K562 (cell line): ENCODE results near the gene SMAD3. TPM values are rescaled to one million over a fixed set of nuclear protein-coding genes. Genes with fewer than 3 reads are reported as not detected.

Experiments used
- CBFB ChIP-seq: sonication (generic); formaldehyde crosslinking; IDR thresholded peaks from 2 replicates; pipeline ENCODE4 v1.4.0; 2020; ENCODE audit warnings: mild to moderate bottlenecking, missing genetic modification reagents
- DPF2 ChIP-seq: fragments of 450-650 bp; IDR thresholded peaks from 2 replicates; pipeline ENCODE4 v1.6.1; 2016
- FOXK2 ChIP-seq, 2 experiments: fragments of 450-650 bp; IDR thresholded peaks in 1 of 2; conservative IDR thresholded peaks in 1 of 2; 2 replicates each; pipeline ENCODE4 v1.6.1; 2016; ENCODE audit warnings: low read depth in 2 of 2, mild to moderate bottlenecking in 1 of 2
- GATAD2A ChIP-seq: fragments of 450-650 bp; IDR thresholded peaks from 2 replicates; pipeline ENCODE4 v1.6.1; 2017
- MAFK ChIP-seq: IDR thresholded peaks from 2 replicates; pipeline ENCODE4 v1.6.1; 2011; ENCODE audit warnings: low read length, improper control_type of control experiment
- MIER1 ChIP-seq: fragments of 450-650 bp; IDR thresholded peaks from 2 replicates; pipeline ENCODE4 v1.6.1; 2016; ENCODE audit warnings: antibody characterized with exemption, mild to moderate bottlenecking, low read depth
- NFRKB ChIP-seq: fragments of 450-650 bp; IDR thresholded peaks from 2 replicates; pipeline ENCODE4 v1.6.1; 2016; ENCODE audit warnings: low read depth
- NONO ChIP-seq, 2 experiments: fragments of 200-400 bp in 1 of 2; fragments of 450-650 bp in 1 of 2; formaldehyde crosslinking in 1 of 2; IDR thresholded peaks; 2 replicates each; pipeline ENCODE4 v1.6.1; 2017; ENCODE audit warnings: low read depth in 2 of 2, mild to moderate bottlenecking in 2 of 2, moderate library complexity in 2 of 2, low read length in 1 of 2
- RBM15 ChIP-seq: fragments of 200-400 bp; formaldehyde crosslinking; IDR thresholded peaks from 2 replicates; pipeline ENCODE4 v1.6.1; 2018; ENCODE audit warnings: mild to moderate bottlenecking, low read length, moderate library complexity; ENCODE audit not compliant: insufficient read depth
- RNF2 ChIP-seq: sonication (generic); IDR thresholded peaks from 2 replicates; pipeline ENCODE4 v1.6.1; 2016
- SIN3A ChIP-seq, 2 experiments: fragments of 150-350 bp in 1 of 2; IDR thresholded peaks; 2 replicates each; pipeline ENCODE4 v1.6.1; 2011 to 2016; ENCODE audit warnings: borderline replicate concordance in 2 of 2, low read depth in 2 of 2, low read length in 2 of 2, mild to moderate bottlenecking in 2 of 2, moderate library complexity in 2 of 2; ENCODE audit not compliant: control insufficient read depth in 1 of 2
- SUPT5H ChIP-seq: fragments of 450-650 bp; IDR thresholded peaks from 2 replicates; pipeline ENCODE4 v1.6.1; 2016
- TEAD1 ChIP-seq, 2 experiments: fragments of 450-650 bp in 1 of 2; sonication (generic) in 1 of 2; formaldehyde crosslinking; IDR thresholded peaks; 2 replicates each; pipeline versions ENCODE4 v1.4.0 to v1.8.0; 2020 to 2022; ENCODE audit warnings: mild to moderate bottlenecking in 2 of 2, missing genetic modification reagents in 1 of 2
- ZBTB40 ChIP-seq, 2 experiments: fragments of 450-650 bp in 1 of 2; sonication (generic) in 1 of 2; formaldehyde crosslinking in 1 of 2; IDR thresholded peaks; 2 replicates each; pipeline versions ENCODE4 v1.7.1 to v1.9.0; 2016 to 2022; ENCODE audit warnings: inconsistent platforms in 1 of 2, mild to moderate bottlenecking in 1 of 2, missing genetic modification reagents in 1 of 2
- ZKSCAN3 ChIP-seq: fragments of 250-450 bp; sonication (Bioruptor Pico); IDR thresholded peaks from 2 replicates; pipeline ENCODE4 v1.4.0; 2020
- ZNF140 ChIP-seq: fragments of 250-450 bp; sonication (Bioruptor Pico); IDR thresholded peaks from 2 replicates; pipeline ENCODE4 v1.8.0; 2021; ENCODE audit warnings: moderate library complexity, mild to moderate bottlenecking, inconsistent platforms
- ZNF239 ChIP-seq: fragments of 250-450 bp; sonication (Bioruptor Pico); IDR thresholded peaks from 2 replicates; pipeline ENCODE4 v1.4.0; 2020; ENCODE audit warnings: mild to moderate bottlenecking
- ZNF764 ChIP-seq: fragments of 250-450 bp; sonication (Bioruptor Pico); IDR thresholded peaks from 2 replicates; pipeline ENCODE4 v1.4.0; 2020; ENCODE audit warnings: low read depth, mild to moderate bottlenecking, moderate library complexity
- polyA plus RNA-seq, 8 experiments: library from polyadenylated mRNA; depleted of rRNA in 4 of 8; stranded (reverse) in 5 of 8; unstranded in 3 of 8; fragments of >200 nt; fragmentation: Nextera tagmentation in 2 of 8; fragmentation: Illumina TruSeq in 1 of 8; extraction: Ambion mirVana in 2 of 8; extraction: Trizol in 1 of 8; gene quantifications; 2 replicates each; pipeline versions ENCODE4 v1.2.1 to v1.2.3, GENCODE V29; 2011 to 2014; ENCODE audit warnings: inconsistent platforms in 1 of 8, missing spikeins in 1 of 8
- total RNA-seq, 7 experiments: library from RNA; depleted of rRNA in 6 of 7; stranded (reverse); fragments of >200 nt in 6 of 7; fragmentation: Illumina TruSeq in 2 of 7; extraction: Trizol in 2 of 7; gene quantifications; 2 replicates each; pipeline versions ENCODE4 v1.2.1 to v1.2.3, GENCODE V29; 2011 to 2021; ENCODE audit warnings: low replicate concordance in 1 of 7

Gene SMAD3
- total and polyA plus RNA-seq, 9 of the 15 experiments (the other 6 are each of a cell fraction or from before 2014, with no cell fraction given): 4.3 to 39.2 (median 11.1) TPM

- no peak for TF ChIP-seq ZBTB40 (IDR thresholded peaks at IDR 0.05)
- no peak for TF ChIP-seq ZBTB40 (CRISPR knock-in tag; IDR thresholded peaks at IDR 0.05)
- TF ChIP-seq ZKSCAN3 (CRISPR knock-in tag): no peak
- TF ChIP-seq ZNF140 (CRISPR knock-in tag): no peak
- TF ChIP-seq NFRKB: 0 out of 2 replicates have a peak, but pooled peaks have one; percentile 27
- TF ChIP-seq MAFK: no peak
- TF ChIP-seq MIER1: no peak
- TF ChIP-seq FOXK2 (conservative IDR thresholded peaks at IDR 0.05 in 1 of 2, IDR thresholded peaks at IDR 0.05 in 1 of 2; ENCODE audit: low read depth in 2 of 2): no peak
- no peak for TF ChIP-seq SUPT5H
- TF ChIP-seq GATAD2A: no peak
- no peak for TF ChIP-seq CBFB (CRISPR knock-in tag)
- no peak for TF ChIP-seq RNF2
- TF ChIP-seq NONO (IDR thresholded peaks at IDR 0.05; ENCODE audit: low read depth in 2 of 2, low read length in 1 of 2): no peak
- TF ChIP-seq RBM15: no peak
- no peak for TF ChIP-seq ZNF239 (CRISPR knock-in tag)
- peak; percentile 82 for TF ChIP-seq DPF2
- TF ChIP-seq SIN3A (IDR thresholded peaks at IDR 0.05; ENCODE audit: borderline replicate concordance in 2 of 2, control insufficient read depth in 1 of 2, low read depth in 2 of 2, low read length in 2 of 2): no peak
- TF ChIP-seq ZNF764 (CRISPR knock-in tag): no peak
- TF ChIP-seq TEAD1 (CRISPR knock-in tag; IDR thresholded peaks at IDR 0.05): no peak
These were observed 2.6 kb downstream of the SMAD3 start (continued) for GRCh38 chr15:67067930-67068551.
